GM12878 (cell line): ENCODE results near the gene BGLAP. TPM values are rescaled to one million over a fixed set of nuclear protein-coding genes. Genes with fewer than 3 reads are reported as not detected.

Experiments
- ATF3 ChIP-seq: IDR thresholded peaks from 2 replicates; pipeline ENCODE4 v1.6.1; 2011; ENCODE audit warnings: low read depth, mild to moderate bottlenecking, low read length, moderate library complexity, borderline replicate concordance; ENCODE audit errors: extremely low read depth
- ATF7 ChIP-seq: fragments of 450-650 bp; IDR thresholded peaks from 2 replicates; pipeline ENCODE4 v1.6.1; 2016; ENCODE audit warnings: low read depth, mild to moderate bottlenecking
- BCL11A ChIP-seq: IDR thresholded peaks from 2 replicates; pipeline ENCODE4 v1.6.1; 2011; ENCODE audit warnings: low read depth, low read length
- BHLHE40 ChIP-seq, 2 experiments: fragments of 450-650 bp in 1 of 2; IDR thresholded peaks; 2 replicates each; pipeline ENCODE4 v1.6.1; 2011 to 2017; ENCODE audit warnings: low read depth in 2 of 2, borderline replicate concordance in 1 of 2, improper control_type of control experiment in 1 of 2, low read length in 1 of 2, mild to moderate bottlenecking in 1 of 2
- CUX1 ChIP-seq: IDR thresholded peaks from 2 replicates; pipeline ENCODE4 v1.6.1; 2012; ENCODE audit warnings: improper control_type of control experiment, low read depth, low read length; ENCODE audit not compliant: insufficient replicate concordance
- IRF3 ChIP-seq: fragments of 450-650 bp; IDR thresholded peaks from 2 replicates; pipeline ENCODE4 v1.6.1; 2014; ENCODE audit warnings: mild to moderate bottlenecking
- NBN ChIP-seq: fragments of 450-650 bp; IDR thresholded peaks from 2 replicates; pipeline ENCODE4 v1.6.1; 2016
- NFYB ChIP-seq: IDR thresholded peaks from 2 replicates; pipeline ENCODE4 v1.6.1; 2011; ENCODE audit warnings: low read depth, mild to moderate bottlenecking, low read length, improper control_type of control experiment, moderate library complexity; ENCODE audit not compliant: insufficient read depth
- POLR2A ChIP-seq: IDR thresholded peaks from 2 replicates; pipeline ENCODE4 v1.6.1; 2011; ENCODE audit warnings: low read depth, mild to moderate bottlenecking, low read length
- POLR2AphosphoS5 ChIP-seq: IDR thresholded peaks from 2 replicates; pipeline ENCODE4 v1.6.1; 2011; ENCODE audit warnings: mild to moderate bottlenecking, low read length, inconsistent platforms
- RELB ChIP-seq: fragments of 450-650 bp; IDR thresholded peaks from 2 replicates; pipeline ENCODE4 v1.6.1; 2017; ENCODE audit warnings: low read depth, mild to moderate bottlenecking, moderate library complexity
- SREBF1 ChIP-seq: IDR thresholded peaks from 2 replicates; pipeline ENCODE4 v1.6.1; 2012; ENCODE audit warnings: mild to moderate bottlenecking, low read length
- STAT3 ChIP-seq: IDR thresholded peaks from 2 replicates; pipeline ENCODE4 v1.6.1; 2011; ENCODE audit warnings: low read depth, low read length, improper control_type of control experiment
- SUZ12 ChIP-seq: fragments of 200-600 bp; sonication (generic); IDR thresholded peaks from one replicate; pipeline ENCODE4 v1.6.1; 2018; ENCODE audit warnings: antibody characterized with exemption, mild to moderate bottlenecking; ENCODE audit not compliant: unreplicated experiment
- TCF7 ChIP-seq: IDR thresholded peaks from 2 replicates; pipeline ENCODE4 v1.6.1; 2014; ENCODE audit warnings: antibody characterized with exemption, borderline replicate concordance
- USF1 ChIP-seq: IDR thresholded peaks from 2 replicates; pipeline ENCODE4 v1.6.1; 2011; ENCODE audit warnings: borderline replicate concordance, low read depth, mild to moderate bottlenecking, moderate library complexity, mixed read lengths, low read length; ENCODE audit not compliant: insufficient read depth; ENCODE audit errors: extremely low read length
- ZSCAN29 ChIP-seq: fragments of 450-650 bp; IDR thresholded peaks from 2 replicates; pipeline ENCODE4 v1.6.1; 2017; ENCODE audit warnings: mild to moderate bottlenecking, moderate library complexity
- polyA plus RNA-seq, 11 experiments: library from polyadenylated mRNA; depleted of rRNA in 4 of 11; unstranded in 6 of 11; stranded (reverse) in 5 of 11; fragments of >200 nt; fragmentation: Nextera tagmentation in 4 of 11; fragmentation: Illumina TruSeq in 1 of 11; extraction: Ambion mirVana in 4 of 11; extraction: Trizol in 1 of 11; gene quantifications; 1 replicate in 1 of 11; 2 replicates in 10 of 11; pipeline versions ENCODE4 v1.2.1 to v1.2.3, GENCODE V29; 2011 to 2016; ENCODE audit warnings: inconsistent platforms in 2 of 11, missing spikeins in 2 of 11, low read depth in 1 of 11
- total RNA-seq, 4 experiments: library from RNA; depleted of rRNA in 3 of 4; stranded (reverse); fragments of >200 nt in 3 of 4; fragmentation: Illumina TruSeq in 1 of 4; extraction: Trizol in 1 of 4; gene quantifications; 2 replicates each; pipeline versions ENCODE4 v1.2.1 to v1.2.3, GENCODE V29; 2013 to 2021

Gene BGLAP
- total and polyA plus RNA-seq, 10 of the 15 experiments (the other 5 are each of a cell fraction or from before 2014, with no cell fraction given) = 0.20 to 1.8 (median 0.40) TPM; not detected in 3

GRCh38 chr1:156193488-156194299 lies 48.3 kb upstream of the BGLAP start, which contains the start of gene SLC25A44 (continued):
- TF ChIP-seq NFYB (peak; percentile 76; the same call in 1 of the 2 replicates), USF1 (no peak), ZSCAN29 (no peak), SUZ12 (no peak), POLR2A (peak; percentile 89), ATF3 (no peak), BHLHE40 (IDR thresholded peaks at IDR 0.05; ENCODE audit: borderline replicate concordance in 1 of 2, low read depth in 2 of 2, low read length in 1 of 2) (0 out of 4 replicates have a peak, but pooled peaks of 1 of the 2 experiments have one; percentile 15), BCL11A (0 out of 2 replicates have a peak, but pooled peaks have one; percentile 4), STAT3 (peak; percentile 95; the same call in 1 of the 2 replicates), CUX1 (no peak), RELB (peak; percentile 78), ATF7 (no peak; the same call in 1 of the 2 replicates), POLR2AphosphoS5 (peak; percentile 88), TCF7 (no peak), SREBF1 (no peak; the same call in 1 of the 2 replicates), NBN (peak; percentile 51; the same call in 1 of the 2 replicates), IRF3 (no peak)
